ENCODE measurements around the gene PCGF5. TPM values are rescaled to one million over a fixed set of nuclear protein-coding genes. Genes with fewer than 3 reads are reported as not detected.
A peak's percentile ranks its signal among the peaks of the same experiment; 100 is the strongest.

The PCGF5 gene
- total RNA-seq, 2 experiments from 2014 or later = 57.7 to 58.4 TPM

- H3K36me3 Mint-ChIP-seq (ENCODE audit: low read depth) = no peaks in the 10 kb centered on the region
- ChIA-PET CTCF (no interaction called here), POLR2A (interaction anchor here (0.6 kb wide), 1 partner anchor 13 kb away, joined by 3 read pairs; no protein-coding TSS in a partner anchor)
- intact Hi-C loops (cut with DNase I, micrococcal nuclease) = no loop called here
- H3K27ac ChIP-seq (ENCODE audit: low read depth in 1 of 2, low read length in 2 of 2) = no peak overlapping the region
- H3K36me3 ChIP-seq (ENCODE audit: insufficient read depth, low read length) = peaks cover 4% of the 10 kb centered on the region
- DNase-seq = no peak
- TF ChIP-seq CTCF (IDR thresholded peaks at IDR 0.05) = no peak
- peaks cover 15% of the 10 kb centered on the region for H3K4me1 ChIP-seq (ENCODE audit: insufficient read depth, low read length)
- H3K27me3 Mint-ChIP-seq = no peaks in the 10 kb centered on the region
- no peak for ATAC-seq (ENCODE audit: poor library complexity)
- no peaks in the 10 kb centered on the region for H3K27me3 ChIP-seq (ENCODE audit: control insufficient read depth in 1 of 2, insufficient read depth in 2 of 2, low read length in 2 of 2)
- peaks cover 82% of the 10 kb centered on the region for H3K4me1 Mint-ChIP-seq (ENCODE audit: low read depth)
- peak overlapping the region; percentile 26 for H3K27ac Mint-ChIP-seq
- H3K9me3 ChIP-seq (ENCODE audit: control insufficient read depth in 1 of 2, insufficient read depth in 1 of 2, low read length in 2 of 2) = no peaks in the 10 kb centered on the region
- H3K9me3 Mint-ChIP-seq = peaks cover 3% of the 10 kb centered on the region
- no peak overlapping the region for H3K4me3 Mint-ChIP-seq
- H3K4me3 ChIP-seq (ENCODE audit: low read length) = no peak overlapping the region
Measured at GRCh38 chr10:91191584-91191919, 28.9 kb upstream of the PCGF5 start.

GRCh38 chr10:91194497-91195179, 25.8 kb upstream of the PCGF5 start:
- Mint-ChIP-seq H3K4me1 (ENCODE audit: low read depth) (peaks cover 83% of the 10 kb centered on the region), H3K36me3 (ENCODE audit: low read depth) (no peaks in the 10 kb centered on the region), H3K9me3 (peaks cover 3% of the 10 kb centered on the region), H3K27ac (peak overlapping the region; percentile 0), H3K4me3 (no peak overlapping the region), H3K27me3 (no peaks in the 10 kb centered on the region)
- no peak for TF ChIP-seq CTCF (IDR thresholded peaks at IDR 0.05)
- no peaks in the 10 kb centered on the region for H3K27me3 ChIP-seq (ENCODE audit: control insufficient read depth in 1 of 2, insufficient read depth in 2 of 2, low read length in 2 of 2)
- intact Hi-C loops (cut with DNase I, micrococcal nuclease) = no loop called here
- peaks cover 30% of the 10 kb centered on the region for H3K4me1 ChIP-seq (ENCODE audit: insufficient read depth, low read length)
- ATAC-seq (ENCODE audit: poor library complexity) (no peak), DNase-seq (peak in 1 of 14 experiments; percentile 13)
- no peak overlapping the region for H3K27ac ChIP-seq (ENCODE audit: low read depth in 1 of 2, low read length in 2 of 2)
- ChIA-PET CTCF (no interaction called here), POLR2A (interaction anchor here (1.0 kb wide), 1 partner anchor 31 kb away, joined by 3 read pairs; no protein-coding TSS in a partner anchor)
- no peaks in the 10 kb centered on the region for H3K9me3 ChIP-seq (ENCODE audit: control insufficient read depth in 1 of 2, insufficient read depth in 1 of 2, low read length in 2 of 2)
- no peak overlapping the region for H3K4me3 ChIP-seq (ENCODE audit: low read length)
- H3K36me3 ChIP-seq (ENCODE audit: insufficient read depth, low read length) = no peaks in the 10 kb centered on the region

- ChIA-PET CTCF (no interaction called here), POLR2A (no interaction called here)
- no peak overlapping the region for H3K4me3 Mint-ChIP-seq
- no peak for ATAC-seq (ENCODE audit: poor library complexity)
- no peak for DNase-seq
- no peaks in the 10 kb centered on the region for H3K36me3 Mint-ChIP-seq (ENCODE audit: low read depth)
- Histone ChIP-seq H3K27ac (ENCODE audit: low read depth in 1 of 2, low read length in 2 of 2) (peak overlapping the region in 1 of 2 donors; percentile 18), H3K36me3 (ENCODE audit: insufficient read depth, low read length) (no peaks in the 10 kb centered on the region), H3K27me3 (ENCODE audit: control insufficient read depth in 1 of 2, insufficient read depth in 2 of 2, low read length in 2 of 2) (no peaks in the 10 kb centered on the region), H3K9me3 (ENCODE audit: control insufficient read depth in 1 of 2, insufficient read depth in 1 of 2, low read length in 2 of 2) (no peaks in the 10 kb centered on the region), H3K4me3 (ENCODE audit: low read length) (no peak overlapping the region), H3K4me1 (ENCODE audit: insufficient read depth, low read length) (peaks cover 45% of the 10 kb centered on the region)
- no peaks in the 10 kb centered on the region for H3K27me3 Mint-ChIP-seq
- H3K27ac Mint-ChIP-seq = peak overlapping the region; percentile 31
- TF ChIP-seq CTCF (IDR thresholded peaks at IDR 0.05) = no peak
- intact Hi-C loops (cut with DNase I, micrococcal nuclease) = no loop called here
- H3K9me3 Mint-ChIP-seq = peaks cover 3% of the 10 kb centered on the region
- peaks cover 83% of the 10 kb centered on the region for H3K4me1 Mint-ChIP-seq (ENCODE audit: low read depth)
Measured at GRCh38 chr10:91196268-91197048, 24.0 kb upstream of the PCGF5 start.
